ENCODE data around the gene MIER3.

Gene MIER3

DNA sequence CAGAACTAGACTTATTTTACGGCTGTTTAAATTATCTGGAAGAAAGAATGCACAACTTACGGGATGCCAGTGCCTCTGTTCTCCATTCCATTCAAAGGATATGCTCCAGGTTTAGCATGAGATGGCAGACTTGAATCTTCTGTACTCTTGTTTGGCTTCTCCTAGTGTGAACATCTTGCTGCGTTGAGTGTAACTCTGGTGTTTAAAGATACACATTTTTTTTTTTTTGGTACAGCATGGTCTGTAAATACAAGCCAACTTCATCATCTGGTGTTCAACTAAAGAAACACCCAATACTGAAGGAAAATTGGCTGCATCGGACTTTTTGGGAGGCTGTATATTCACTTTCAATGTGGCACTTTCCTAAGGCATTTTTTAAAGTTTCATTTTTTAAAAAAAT lies 7.4 kb upstream of the MIER3 start:
- no peak for DNase-seq

DNA sequence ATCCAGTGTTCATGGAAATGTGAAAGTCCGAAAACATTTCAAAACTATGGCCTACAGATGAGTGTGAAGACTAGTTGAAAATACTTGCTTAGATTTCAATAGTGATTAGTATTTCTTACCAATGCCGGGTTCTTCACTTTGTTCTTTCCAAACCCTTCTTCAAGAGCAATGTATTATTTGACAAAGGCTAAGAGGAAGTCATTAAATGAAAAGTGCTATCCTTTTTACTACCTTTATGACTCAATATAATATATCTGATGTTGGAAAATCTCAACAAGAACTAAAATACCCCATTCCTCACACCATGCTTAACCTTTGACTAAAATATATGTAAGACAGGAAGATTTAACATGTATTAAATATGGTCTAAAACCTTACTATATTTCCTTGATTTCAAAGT lies 6.7 kb upstream of the MIER3 start:
- DNase-seq, result no peak

DNA sequence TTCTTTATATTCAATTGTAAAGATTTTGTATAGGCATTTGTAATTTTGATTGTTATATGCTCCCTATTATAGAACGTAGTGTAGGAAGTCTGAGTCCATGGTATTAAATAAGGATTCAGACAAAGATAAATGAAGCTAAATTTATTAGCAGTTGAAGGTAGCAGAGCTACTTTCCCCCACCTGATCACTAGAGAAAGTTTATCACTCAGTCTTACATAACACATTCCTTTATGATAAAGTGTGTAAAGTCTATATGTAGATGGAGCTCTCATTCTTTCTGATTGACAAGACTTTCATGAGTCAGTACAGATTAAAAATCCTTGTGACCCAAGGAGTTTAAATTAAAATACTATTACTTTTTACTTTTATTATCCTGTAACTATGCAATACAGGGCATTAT lies 2.3 kb upstream of the MIER3 start:
- DNase-seq, result no peak

DNA sequence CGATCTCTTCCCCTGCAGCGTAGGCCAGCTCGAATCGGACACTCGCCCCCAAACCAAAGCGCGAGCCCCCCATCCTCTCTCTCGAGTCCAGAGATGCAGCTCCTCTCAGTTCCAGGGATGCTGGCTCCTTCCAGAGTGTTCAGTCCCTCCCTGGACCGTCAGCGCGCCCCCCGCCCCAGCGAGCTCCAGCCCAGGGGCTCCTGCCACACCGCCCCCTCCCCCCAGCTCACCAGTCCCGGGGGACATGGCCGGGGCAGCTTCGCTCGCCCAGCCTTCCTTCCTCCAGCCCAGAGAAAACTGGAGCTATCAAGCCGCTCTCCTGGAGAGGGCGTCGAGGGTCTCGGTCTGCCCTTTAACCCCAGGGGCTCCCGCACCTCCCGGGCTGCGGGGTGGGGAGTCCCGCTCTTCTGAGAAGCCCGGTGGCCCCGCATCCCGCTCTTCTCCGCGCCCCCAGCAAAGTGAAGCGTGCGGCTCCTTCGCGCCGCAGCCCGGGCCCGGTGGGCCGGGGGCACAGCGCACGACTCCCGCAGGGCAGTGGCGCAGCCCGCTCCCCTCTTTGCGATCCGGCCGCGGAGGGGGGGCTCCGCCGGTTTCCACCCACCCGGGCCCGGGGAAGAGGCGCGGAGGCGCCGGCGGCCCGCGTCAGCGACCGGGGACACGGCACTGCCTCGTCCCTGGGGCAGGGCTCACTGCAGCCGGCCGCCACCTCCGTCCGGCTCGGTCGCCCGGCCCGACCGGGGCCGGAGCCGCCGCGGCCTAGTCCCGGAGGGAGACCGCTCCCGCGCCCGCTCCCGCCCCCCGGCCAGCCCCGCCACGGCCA lies 587 bp downstream of the MIER3 start:
- no peak for DNase-seq

DNA sequence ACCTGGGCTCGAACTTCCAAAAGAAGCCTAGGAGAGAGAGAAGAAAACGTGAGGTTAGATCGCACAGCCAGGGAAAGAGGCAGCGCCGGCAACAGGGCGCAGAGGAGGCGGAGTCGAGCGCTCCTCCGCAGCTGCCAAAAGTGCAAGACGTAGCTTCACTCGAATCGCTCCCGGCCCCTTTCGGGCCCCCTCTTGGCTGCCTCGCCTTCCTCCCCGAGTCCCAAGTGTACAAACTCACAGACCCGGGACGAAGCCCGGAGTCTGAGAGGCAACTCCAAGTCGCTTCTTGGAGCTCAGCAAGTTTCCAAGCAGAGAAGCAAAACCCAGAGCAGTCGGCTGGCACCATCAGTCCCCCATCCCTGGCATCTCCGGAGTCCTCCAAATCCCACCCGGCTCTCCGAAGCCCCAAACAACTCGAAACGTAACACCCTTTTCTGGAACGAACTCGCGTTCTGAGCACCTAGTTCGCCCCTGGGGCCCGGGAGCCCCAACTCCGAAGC lies 1.2 kb downstream of the MIER3 start:
- no peak for DNase-seq

DNA sequence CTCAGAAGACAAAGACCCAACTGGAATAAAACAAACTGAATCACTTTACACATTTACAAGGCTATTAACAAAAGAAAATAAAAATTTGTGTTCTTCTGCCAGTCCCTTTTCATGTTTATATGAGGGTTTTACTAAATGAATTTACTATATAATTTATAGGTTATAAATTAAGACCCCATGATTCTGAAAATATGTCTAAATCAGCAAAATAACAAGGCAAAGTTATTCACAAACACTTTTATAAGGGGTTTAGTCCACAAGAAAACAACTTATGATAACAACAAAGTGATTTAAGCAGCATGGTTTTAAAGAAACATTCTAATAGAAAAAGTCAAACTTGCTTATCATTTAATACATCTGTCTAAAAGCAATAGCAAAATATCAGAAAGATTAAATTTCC lies 4.9 kb downstream of the MIER3 start:
- no peak for DNase-seq

DNA sequence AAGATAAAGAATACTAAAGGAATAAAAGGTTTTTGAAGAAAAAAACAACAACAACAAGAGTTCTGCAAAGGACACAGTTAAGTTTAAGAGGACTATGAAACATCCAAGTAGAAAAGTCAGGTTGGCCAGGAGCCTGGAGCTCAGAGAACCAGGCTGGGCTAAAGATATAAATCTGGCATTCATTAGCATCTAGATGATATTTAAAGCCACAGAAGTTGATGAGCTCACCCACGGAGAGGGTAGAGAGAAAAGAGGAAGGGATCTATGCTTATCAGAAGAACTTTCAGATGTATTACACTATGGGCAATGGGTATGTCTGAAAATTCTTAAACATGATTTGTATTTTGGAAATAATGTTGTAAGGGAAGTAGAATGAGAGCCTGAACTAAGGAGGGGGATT lies 9.9 kb downstream of the MIER3 start:
- no peak for DNase-seq

DNA sequence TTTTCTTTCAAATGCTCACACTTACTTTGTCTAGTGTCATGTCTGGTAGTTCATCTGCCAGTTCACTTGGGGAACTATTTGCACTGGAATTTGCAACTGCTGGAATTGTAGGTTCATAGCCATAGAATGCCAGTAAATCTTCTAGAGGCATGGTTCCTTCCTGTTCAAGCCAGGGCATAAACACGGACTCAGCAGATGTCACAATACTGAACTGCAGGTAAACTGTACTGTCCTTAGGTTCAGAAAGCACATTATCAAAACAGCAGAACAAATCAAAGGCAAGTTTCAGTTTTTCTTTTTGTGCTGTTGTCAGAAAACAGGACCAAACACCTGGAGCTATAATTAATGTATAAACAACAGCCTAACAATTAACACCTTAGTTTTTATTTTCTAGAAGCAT lies 13.1 kb downstream of the MIER3 start:
- no peak for DNase-seq

DNA sequence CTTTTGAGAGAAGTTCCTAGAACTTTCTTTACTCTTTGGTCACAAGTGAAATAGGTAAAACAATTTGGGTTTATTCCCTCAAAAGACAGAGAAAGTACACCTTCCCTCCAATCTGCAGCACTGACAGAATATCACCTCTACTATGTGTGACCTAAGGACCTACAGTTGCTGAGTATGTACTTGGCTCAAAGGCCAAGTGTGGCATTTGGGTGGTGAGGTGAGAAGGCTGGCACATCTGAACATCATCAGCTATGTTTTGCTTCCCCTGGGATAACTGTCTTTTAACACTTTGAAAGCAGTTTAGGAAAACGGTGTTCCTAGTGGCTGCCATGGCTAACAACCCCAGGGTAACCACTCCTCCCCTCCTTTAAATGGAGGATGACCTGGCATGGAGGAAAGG lies 17.6 kb downstream of the MIER3 start:
- DNase-seq, result no peak

DNA sequence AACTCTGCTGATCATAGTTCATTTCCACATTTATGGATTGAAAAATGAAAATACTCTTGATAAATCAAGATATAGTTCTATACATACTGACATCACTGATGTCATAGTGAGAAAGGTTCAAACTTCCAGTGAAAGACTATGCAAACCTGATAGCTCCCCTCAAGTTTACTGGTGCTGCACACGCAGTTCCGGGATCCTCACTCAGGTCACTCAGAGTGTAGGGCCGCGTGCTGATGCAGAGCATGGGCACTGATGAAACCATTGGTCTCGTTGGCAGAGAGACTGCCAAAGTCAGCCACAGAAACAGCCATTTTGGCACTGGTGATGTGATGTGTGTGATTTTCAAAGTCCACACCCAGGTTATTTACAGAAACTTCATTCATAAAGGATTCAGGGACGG lies 29.0 kb downstream of the MIER3 start:
- no peak for DNase-seq

DNA sequence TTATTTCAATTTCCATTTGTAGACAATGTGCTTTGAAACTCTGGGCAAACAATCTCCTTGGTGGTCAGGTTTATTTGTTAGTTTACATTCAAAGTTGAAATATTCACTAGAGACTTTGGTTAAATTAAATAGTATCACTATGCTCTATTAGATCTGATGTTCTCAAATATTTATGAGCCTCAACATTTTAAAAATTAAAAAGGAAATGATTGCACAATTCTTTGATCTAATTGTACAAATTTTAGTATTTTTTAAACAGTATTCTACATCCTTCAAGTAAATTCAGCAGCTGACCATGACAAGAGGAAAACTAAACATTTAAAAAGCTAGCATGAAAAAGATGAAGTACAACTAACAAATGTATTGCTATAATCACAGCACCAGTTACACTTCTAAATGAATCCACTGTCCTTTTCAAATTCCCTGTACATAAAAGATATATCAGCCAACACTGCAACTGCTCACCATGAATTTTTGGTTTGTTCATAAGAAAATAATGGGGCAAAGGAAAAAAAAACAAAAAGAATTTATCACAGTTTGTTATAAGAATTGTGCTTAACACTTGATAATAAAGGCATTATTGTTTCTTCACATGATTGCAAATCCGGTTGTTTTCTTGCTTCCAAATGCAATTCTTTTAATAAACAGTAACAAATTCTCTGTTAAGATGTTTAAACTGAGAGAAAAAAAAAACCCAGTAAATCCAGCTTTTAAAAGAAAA lies 31.8 kb downstream of the MIER3 start:
- no peak for DNase-seq

DNA sequence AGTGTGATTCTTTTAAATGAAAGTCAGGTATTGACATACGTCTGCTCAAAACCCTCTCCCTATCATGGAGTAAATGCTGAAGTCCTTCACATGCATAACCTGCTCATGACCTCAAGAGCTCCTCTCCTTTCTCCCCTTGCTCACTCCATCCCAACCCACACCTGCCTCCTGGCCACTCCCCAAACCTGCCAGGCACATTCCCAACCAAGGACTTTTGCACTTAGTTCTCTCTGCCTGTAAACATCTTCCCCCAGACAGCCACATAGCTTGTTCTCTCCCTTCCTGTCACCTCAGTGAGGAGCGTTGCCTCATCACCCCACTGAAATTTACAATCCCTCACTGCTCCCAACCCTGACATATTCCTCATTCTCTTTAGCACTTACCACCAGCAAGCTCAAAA lies 33.9 kb downstream of the MIER3 start:
- no peak for DNase-seq

DNA sequence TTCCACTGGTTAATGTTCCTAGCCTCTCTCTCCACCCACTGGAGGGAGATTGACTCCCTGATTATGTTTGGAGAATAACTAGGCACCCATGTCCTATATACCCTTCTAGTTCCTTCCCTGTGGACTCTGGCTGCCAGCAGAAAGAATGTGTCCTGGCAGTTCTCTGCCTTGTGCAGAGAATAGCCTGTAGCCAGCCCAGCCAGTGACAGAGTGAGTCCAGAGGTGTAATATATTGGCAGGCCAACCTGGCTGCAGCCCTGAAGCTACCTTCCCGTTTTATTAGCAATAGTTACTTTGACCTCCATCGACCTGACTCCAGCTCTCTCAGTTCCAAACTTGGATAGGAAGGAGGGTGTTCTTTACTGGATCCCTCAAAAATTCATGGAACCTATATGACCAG lies 34.4 kb downstream of the MIER3 start:
- no peak for DNase-seq

DNA sequence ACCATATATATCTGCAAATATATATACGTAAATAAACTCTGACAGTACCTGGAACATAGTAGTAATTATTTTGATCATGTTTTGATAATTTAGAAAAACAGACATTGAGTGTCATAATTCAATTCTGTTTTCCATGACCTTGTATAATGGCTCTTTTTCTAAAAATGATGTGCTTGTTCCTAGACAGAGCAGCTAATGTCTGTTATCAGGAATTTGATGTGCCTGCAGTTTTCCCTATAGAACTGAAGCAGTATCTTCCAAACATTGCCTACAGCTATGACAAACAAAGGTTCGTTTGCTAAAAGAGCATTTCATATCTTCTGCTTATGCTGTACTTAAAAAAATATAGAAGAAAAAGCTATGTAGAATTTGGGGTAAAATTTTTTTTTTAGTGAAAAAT lies 37.2 kb downstream of the MIER3 start:
- no peak for DNase-seq

DNA sequence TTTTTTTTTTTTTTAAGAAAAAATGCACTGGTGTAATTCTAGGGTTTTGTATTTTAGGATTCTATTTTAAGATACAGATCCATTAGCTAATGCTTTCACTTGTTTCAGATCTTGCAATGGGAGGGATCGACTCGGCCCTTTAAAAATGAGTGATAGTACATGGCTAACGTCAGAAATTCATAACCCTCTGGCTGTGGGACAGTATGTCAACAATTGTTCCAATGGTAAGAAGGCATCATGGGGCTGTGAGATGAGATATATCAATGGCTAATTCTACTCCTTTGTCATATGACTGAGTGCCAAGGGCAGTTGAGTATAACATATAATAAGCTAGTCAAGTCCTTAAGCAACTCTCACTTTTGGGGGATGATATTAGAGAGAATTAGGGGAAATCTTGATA lies 38.2 kb downstream of the MIER3 start:
- no peak for DNase-seq

DNA sequence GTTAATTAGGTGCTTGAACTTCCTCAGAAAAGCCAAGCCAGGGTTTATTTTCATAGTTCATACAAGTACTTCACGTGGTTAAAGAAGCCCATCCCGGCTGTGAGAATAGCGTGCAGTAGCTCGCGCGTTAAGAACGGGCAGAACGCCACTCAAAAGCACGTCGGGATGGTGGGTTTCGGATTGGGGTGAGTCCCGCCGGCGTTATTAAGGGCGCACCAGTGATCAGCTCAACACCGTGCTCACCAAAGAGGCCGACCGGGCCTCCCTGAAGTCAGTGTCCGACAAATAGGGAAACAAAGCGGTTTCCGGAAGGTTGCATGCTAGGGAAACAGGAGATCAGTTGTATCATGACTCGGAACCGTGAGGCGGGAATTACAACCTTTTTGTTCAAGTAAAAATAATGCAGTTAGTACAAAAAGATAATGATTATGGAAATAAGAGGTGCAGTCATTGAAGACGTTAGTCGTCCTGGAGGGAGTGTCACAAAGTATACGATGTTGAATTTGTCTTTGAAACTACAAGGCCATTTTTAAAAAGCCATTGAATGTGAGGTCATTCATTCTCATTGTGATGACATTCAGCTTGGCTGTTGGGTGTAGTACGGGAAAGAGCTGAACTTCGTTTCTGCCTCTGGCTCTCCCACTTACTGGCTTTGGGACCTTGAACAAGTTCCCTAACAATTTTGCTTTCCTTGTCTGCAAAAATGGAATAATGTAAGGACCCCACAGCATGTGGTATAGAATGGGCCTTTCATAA lies 41.5 kb downstream of the MIER3 start:
- peak; percentile 28 for DNase-seq

DNA sequence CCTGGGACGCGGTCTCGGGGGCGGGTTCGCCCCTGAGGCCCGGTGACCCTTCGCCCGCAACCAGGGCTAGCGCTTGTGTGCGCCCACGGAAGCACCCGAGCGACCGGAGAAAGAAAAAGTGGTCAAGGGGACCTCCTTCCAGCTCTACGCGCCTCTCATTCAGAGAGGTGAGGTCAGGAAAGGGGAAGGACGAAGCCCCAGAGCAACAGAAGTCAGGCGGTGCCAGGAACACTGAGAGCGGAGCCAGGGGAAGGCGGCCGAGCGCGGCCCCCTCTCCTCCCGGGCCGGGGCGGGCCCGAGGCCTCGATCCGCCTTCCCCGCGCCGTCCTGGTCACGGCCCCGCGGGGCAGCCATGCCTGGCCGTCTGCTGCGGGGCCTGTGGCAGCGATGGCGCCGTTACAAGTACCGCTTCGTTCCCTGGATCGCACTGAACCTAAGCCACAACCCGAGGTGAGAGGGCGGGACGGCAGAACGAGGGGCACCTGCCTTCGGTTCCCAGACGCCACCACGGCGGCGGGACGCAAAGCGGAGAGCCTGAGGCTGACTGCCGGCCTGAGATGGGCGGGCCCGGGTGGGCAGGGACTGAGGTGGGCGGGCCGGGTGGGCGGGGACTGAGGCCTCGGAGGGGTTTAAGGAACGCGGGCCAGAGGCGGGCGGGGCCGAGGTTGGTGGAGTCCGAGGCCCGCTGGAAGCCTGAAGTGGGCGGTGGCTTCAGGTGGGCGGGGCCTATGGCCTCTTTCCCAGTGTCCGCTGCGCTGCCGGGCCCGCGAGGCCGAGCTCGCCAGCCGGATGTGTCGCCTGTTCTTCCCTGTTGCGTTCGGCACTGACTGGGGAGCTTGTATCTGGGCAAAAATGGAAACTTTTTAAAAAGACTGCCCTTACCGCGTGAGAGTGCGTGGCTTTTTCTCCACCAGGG lies 42.4 kb downstream of the MIER3 start, which contains the start of gene SETD9:
Gene SETD9 (plus strand): TSS at position 303 of the 916 bp plus-strand sequence. CDS start 50 bp downstream, at position 353.
- peak; percentile 84 for DNase-seq

DNA sequence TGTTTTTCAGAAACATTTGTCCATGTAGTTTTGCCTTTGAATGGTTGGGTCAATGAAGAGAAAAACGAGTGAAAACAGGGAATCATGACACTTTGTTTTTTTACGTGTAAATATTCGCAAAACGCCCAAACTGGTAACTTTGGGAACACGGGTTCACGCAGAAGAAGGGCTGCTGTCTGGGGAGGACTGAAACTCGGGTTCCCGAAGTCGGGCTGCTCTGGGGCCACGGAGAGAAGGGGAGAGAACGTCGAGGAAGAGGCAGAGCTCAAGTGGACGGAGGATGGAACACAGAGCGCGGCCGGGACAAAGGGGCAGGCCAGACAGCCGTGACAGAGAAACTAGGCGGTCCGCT lies 43.0 kb downstream of the MIER3 start:
- no peak for DNase-seq

DNA sequence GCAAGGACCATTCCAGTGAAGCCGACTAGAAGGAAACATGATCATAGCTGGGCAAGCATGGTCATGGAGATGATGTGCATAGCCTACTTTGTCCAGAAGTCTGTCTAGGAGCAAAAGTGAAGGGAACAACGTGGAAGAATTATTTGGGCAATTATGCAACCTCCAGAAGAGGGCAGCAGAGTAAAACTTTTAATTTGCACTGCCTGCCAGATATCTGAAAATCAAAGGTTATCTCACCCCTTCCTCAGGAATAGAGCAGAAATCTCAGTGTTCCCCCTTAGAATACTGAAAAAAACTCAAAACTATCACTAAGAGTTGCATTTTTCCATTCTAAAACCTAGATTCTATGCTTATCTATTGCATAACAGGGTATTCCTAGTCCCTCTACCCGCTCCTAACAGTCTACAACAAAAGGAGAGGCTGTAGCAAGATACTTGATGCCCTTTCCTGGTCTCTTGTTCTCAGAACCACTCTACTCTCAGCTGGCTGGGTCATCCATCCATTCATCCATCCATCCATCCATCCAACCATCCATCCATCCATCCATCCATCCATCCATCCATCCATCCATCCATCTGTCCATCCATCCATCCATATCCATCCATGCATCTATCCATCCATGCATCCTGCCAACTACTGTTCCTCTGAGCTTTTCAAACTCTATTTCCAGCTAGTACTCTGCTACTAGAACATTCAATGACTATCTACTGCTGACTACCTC lies 50.9 kb downstream of the MIER3 start:
- peak; percentile 5 for DNase-seq

DNA sequence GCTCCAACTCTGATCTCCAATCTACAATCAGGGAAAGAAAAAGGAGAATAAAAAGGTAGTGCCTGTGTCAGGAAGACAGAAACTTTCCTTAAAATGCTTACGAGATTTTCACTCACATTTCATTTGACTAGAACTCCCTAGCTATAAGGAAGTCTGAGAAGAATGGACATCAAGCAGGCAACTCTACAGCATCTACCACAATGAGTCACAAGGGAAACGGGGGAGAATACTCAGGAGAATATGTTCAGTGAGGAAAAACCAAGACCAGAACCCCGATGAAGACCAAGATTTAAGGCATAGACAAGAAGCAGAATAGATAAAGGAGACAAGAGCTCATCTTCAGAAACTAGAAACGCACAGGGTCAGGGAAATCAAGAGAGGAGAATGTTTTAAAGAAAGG lies 51.5 kb downstream of the MIER3 start:
- no peak for DNase-seq

DNA sequence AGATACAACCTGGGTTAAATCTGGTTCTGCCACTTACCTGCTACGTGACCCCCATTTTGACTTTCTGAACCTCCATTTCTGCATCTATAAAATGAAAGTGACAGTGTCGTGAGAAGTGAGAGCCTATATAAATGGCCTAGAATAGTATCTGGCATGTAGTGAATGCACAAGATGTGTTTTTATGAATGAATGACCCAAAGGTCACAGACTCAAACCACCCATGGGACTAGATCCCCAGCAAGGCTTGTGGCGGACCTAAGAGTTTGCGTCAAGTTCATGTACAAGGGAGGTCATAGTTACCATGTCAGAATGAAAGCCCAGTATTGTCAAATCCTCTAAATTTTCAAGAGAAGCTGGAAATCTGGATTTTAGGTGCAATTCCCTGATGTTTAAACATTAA lies 53.7 kb downstream of the MIER3 start:
- no peak for DNase-seq

DNA sequence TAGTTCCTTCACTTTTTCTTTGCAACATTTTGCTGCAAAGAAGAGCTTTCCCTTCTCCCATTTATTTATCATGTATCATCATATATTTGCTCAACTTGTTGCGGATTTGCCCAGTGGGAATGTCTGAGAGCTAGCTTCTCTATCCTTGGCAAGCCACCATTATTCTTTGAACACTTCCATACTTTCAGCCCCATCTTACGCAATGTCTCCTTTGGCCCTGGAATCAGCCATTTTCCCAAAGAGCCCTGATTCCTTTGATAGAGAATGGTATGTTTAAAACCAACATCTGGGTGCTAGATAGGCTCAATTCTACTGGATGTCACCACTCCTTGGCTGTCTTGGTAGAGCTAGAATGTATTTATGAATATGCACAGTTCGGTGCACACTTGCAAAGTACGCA lies 55.2 kb downstream of the MIER3 start:
- DNase-seq, result no peak

Measured in NCI-H2171 (cell line).